WERI-Rb-1 (cell line): ENCODE results near the gene GAK.

Source experiments
- DNase-seq: peaks from one replicate; pipeline ENCODE4 v3.0.0-alpha.2; 2020
- H3K27ac ChIP-seq: fragments of 250-450 bp; sonication (Bioruptor Pico); 2 replicates; pipeline ENCODE4 v1.5.1; 2020; ENCODE audit warnings: mild to moderate bottlenecking, moderate library complexity
- H3K27me3 ChIP-seq: fragments of 250-450 bp; sonication (Bioruptor Pico); 2 replicates; pipeline ENCODE4 v1.5.1; 2021; ENCODE audit warnings: mild to moderate bottlenecking, low read depth, moderate library complexity; ENCODE audit not compliant: insufficient read depth, severe bottlenecking
- H3K36me3 ChIP-seq: fragments of 250-450 bp; sonication (Bioruptor Pico); 2 replicates; pipeline ENCODE4 v1.5.1; 2020; ENCODE audit warnings: mild to moderate bottlenecking, moderate library complexity
- H3K4me3 ChIP-seq: 2 replicates; pipeline ENCODE4 v1.5.1; 2011; ENCODE audit warnings: low read depth, mild to moderate bottlenecking, control low read depth, low read length
- H3K9me3 ChIP-seq: fragments of 250-450 bp; sonication (Bioruptor Pico); 2 replicates; pipeline ENCODE4 v1.5.1; 2021; ENCODE audit warnings: mild to moderate bottlenecking, moderate library complexity; ENCODE audit not compliant: severe bottlenecking
- TF ChIP-seq, protein P1 (sequence below): IDR thresholded peaks from 2 replicates; pipeline ENCODE4 v1.5.1; 2011; ENCODE audit warnings: low read depth, mild to moderate bottlenecking, control low read depth, inconsistent platforms, low read length

The GAK gene

DNA sequence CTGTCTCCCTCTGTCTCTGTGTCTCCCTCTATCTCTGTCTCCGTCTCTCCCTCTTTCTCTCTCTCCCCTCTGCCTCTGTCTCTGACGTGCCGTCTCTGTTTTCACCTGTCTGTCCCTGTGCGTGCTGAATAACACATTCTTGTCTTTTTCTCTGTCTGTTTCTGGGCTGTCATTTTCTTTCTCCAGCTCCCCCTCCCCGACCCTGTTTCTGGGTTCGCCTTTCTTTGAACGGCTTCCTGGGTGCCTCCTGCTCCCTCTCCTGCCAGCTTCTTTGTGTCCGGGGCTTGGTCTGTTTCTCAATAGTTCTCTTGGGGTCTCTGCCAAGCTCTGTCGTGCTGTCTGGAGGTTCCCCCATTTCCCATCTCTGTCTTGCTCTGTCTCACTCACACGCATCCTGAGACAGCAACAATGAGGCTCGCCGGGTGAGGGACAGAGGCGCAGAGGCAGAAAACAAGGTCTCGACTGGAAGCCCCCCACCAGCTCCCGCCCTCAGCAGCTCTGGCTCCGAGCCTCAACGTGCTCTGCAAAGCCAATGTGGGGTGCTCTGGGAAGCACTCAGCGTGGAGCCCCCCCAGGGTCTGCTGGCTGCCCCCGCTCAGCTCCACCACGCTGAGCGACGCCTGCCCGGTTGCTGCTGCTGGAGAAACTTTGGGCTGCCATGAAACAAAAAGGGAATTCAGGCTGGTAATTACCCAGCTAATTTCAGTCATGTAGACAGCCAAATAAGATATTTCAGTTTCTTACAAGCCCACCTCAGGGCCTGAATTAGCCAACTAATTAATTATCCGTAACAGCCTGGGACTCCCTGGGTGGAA lies 109.5 kb downstream of the GAK start:
- Histone ChIP-seq H3K27me3 (no peaks in the 10 kb centered on the region), H3K4me3 (no peak overlapping the region), H3K9me3 (no peaks in the 10 kb centered on the region), H3K36me3 (peaks cover 70% of the 10 kb centered on the region), H3K27ac (no peak overlapping the region)
- no peak for DNase-seq
- TF ChIP-seq, protein P1, sequence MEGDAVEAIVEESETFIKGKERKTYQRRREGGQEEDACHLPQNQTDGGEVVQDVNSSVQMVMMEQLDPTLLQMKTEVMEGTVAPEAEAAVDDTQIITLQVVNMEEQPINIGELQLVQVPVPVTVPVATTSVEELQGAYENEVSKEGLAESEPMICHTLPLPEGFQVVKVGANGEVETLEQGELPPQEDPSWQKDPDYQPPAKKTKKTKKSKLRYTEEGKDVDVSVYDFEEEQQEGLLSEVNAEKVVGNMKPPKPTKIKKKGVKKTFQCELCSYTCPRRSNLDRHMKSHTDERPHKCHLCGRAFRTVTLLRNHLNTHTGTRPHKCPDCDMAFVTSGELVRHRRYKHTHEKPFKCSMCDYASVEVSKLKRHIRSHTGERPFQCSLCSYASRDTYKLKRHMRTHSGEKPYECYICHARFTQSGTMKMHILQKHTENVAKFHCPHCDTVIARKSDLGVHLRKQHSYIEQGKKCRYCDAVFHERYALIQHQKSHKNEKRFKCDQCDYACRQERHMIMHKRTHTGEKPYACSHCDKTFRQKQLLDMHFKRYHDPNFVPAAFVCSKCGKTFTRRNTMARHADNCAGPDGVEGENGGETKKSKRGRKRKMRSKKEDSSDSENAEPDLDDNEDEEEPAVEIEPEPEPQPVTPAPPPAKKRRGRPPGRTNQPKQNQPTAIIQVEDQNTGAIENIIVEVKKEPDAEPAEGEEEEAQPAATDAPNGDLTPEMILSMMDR, result no peak

DNA sequence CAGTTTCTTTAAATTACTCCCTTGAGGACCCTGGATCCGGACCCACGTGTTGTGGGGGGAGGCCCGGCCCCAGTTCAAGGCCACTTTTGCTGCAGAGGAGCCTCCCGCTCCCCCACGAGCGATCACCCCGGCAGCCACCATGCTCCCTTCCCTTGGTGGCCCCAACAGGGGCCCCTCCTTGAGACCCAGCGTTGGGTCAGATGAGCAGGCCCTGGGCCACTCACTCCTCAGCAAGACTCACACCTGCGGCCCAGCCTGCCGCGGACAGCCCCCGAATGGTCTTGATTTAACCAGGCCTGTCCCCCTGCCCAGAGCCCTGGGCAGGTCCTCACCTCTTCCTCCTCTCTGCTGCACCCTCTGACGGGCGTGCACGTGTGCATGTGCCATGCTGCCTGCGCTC lies 110.5 kb downstream of the GAK start:
- peaks cover 76% of the 10 kb centered on the region for H3K36me3 ChIP-seq
- H3K9me3 ChIP-seq, result no peaks in the 10 kb centered on the region
- H3K27me3 ChIP-seq, result no peaks in the 10 kb centered on the region
- TF ChIP-seq, protein P1, result no peak
- H3K27ac ChIP-seq, result no peak overlapping the region
- DNase-seq, result no peak
- H3K4me3 ChIP-seq, result no peak overlapping the region

DNA sequence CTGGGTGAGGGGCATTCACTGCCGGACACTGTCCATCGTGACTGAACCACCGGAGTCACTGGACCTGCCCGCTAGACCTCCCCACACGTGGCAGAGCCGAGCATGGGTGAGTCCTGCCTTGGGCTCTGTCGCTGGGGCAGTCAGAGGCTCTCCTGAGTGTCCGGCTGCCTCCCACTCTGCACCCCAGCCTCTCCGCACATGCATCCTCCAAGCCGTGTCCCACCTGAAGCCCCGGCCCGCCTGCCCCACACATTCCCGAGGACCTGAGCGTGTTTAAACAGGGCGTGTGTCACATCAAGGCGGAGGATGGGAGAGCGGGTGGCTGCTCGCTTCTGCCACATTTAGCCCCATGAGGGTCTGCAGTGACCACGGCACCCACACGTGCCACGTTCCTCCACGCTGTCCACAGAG lies 110.9 kb downstream of the GAK start:
- H3K9me3 ChIP-seq, result no peaks in the 10 kb centered on the region
- H3K36me3 ChIP-seq, result peaks cover 78% of the 10 kb centered on the region
- DNase-seq, result no peak
- no peak overlapping the region for H3K4me3 ChIP-seq
- TF ChIP-seq, protein P1, result no peak
- no peak overlapping the region for H3K27ac ChIP-seq
- H3K27me3 ChIP-seq, result no peaks in the 10 kb centered on the region

DNA sequence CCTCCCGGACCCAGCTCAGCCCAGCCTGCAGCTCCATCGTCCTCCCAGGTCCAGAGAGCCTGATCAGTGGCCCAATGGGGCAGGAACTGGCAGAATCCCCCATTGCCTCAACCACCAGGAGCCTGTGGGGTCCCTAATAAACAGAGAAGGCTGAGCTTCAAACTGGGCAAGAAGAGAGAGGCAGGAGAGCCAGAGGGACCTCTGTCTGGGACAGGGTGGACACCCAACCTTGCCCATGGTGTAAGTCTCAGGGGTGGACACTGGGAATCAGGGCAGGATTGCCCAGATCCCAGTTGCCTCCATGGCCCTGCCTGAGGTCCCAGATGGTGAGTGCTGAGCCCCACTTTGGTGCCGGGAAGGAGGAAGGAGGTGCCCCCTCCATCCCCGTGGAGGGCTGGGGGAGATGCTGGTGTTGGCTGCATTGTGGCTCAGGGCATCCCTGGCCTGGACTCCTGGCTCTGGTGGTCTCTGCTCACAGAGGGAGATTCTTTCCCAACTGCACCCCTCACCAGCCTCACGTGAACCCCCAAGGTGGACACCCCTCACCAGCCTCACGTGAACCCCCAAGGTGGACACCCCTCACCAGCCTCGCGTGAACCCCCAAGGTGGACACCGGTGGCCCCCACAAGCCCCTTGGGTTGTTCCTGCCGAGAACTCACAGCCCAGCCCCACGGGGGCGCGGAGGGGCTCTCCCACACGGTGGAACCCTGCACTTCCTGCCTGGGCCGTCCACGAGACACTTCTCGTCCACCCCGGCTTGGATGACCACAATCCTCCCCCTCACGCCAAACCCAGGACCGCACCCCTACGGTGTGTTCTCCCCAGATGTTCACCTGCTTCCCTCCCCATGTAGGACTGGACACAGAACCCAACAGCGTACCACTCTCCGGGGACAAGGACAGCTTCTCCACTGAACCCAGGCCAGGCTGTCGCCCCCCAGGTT lies 111.6 kb downstream of the GAK start:
- no peak for DNase-seq
- Histone ChIP-seq H3K36me3 (peaks cover 78% of the 10 kb centered on the region), H3K27me3 (no peaks in the 10 kb centered on the region), H3K27ac (no peak overlapping the region), H3K9me3 (no peaks in the 10 kb centered on the region), H3K4me3 (no peak overlapping the region)
- TF ChIP-seq, protein P1, result no peak

DNA sequence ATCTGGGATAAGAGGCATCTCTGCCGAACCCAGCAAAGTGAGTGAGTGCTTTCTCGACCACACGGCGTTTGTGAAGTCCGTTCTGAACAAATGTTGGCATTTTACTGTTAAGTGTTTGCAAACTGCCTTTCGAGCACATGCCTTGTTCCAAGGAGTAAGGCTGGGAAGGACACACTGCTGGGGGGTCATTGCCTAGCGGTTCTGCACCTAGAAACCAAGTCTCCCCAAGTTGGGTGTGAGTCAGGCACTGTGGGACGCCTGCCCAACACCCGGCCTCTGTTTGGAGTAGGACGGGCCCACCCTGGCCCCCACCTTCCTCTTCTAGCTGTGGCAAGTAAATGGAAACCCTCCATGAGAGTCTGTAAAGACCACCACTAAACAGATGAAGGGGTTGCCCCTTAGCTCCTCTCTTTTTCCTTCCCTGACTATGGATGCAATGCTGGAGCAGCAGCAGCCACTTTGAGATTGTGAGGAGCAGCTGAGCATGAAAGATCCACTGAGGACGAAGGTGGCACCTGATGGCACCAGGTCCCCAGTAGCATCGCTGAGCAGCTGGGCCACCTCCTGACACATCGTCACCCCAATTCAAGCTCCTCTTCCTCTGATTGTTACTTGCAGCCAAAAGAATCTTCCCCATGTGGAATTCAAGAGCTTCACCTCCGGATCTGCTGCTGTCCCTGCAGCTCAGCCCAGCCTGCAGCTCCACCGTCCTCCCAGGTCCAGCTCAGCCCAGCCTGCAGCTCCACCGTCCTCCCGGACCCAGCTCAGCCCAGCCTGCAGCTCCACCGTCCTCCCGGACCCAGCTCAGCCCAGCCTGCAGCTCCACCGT lies 112.5 kb downstream of the GAK start:
- H3K27ac ChIP-seq, result no peak overlapping the region
- DNase-seq, result no peak
- TF ChIP-seq, protein P1, result no peak
- H3K9me3 ChIP-seq, result no peaks in the 10 kb centered on the region
- no peaks in the 10 kb centered on the region for H3K27me3 ChIP-seq
- H3K36me3 ChIP-seq, result peaks cover 81% of the 10 kb centered on the region
- H3K4me3 ChIP-seq, result no peak overlapping the region
